Ovary (tissue), 9 donors: ENCODE data around the gene NLN. TPM values are rescaled to one million over a fixed set of nuclear protein-coding genes. Genes with fewer than 3 reads are reported as not detected.

Experiments used
- DNase-seq, 5 donors: peaks; one replicate each; pipeline ENCODE4 v3.0.0-alpha.2; 2019 to 2020
- H3K27ac ChIP-seq, 2 donors: fragments of 200-600 bp; one replicate each; pipeline versions ENCODE4 v1.5.1 to v1.8.0; 2019 to 2022
- H3K27me3 ChIP-seq: fragments of 200-600 bp; one replicate; pipeline ENCODE4 v1.8.0; 2022
- H3K36me3 ChIP-seq: fragments of 200-600 bp; sonication (generic); one replicate; pipeline ENCODE4 v1.5.1; 2019
- H3K4me1 ChIP-seq: one replicate; pipeline ENCODE4 v1.8.1; 2013; ENCODE audit warnings: mild to moderate bottlenecking, moderate library complexity; ENCODE audit not compliant: insufficient read depth
- H3K4me3 ChIP-seq: fragments of 200-600 bp; sonication (generic); one replicate; pipeline ENCODE4 v1.5.1; 2017
- H3K9me3 ChIP-seq, 2 donors: fragments of 200-600 bp in 1 of 2; sonication (generic) in 1 of 2; one replicate each; pipeline versions ENCODE4 v1.5.1 to v1.8.1; 2013 to 2019; ENCODE audit warnings: mild to moderate bottlenecking in 1 of 2, moderate library complexity in 1 of 2
- EP300 ChIP-seq: sonication (generic); formaldehyde crosslinking; IDR thresholded peaks from one replicate; pipeline ENCODE4 v1.6.1; 2017; ENCODE audit warnings: antibody characterized with exemption
- POLR2A ChIP-seq: fragments of 450-650 bp; IDR thresholded peaks from one replicate; pipeline ENCODE4 v1.6.1; 2017; ENCODE audit warnings: antibody characterized with exemption, mild to moderate bottlenecking, moderate library complexity
- WGBS, 3 donors: extraction: QIAGEN DNeasy Blood & Tissue Kit in 1 of 3; methylation state at CpG; one replicate each; pipeline versions ENCODE4 v1.1.5 to v1.1.7; 2013 to 2017; 5-methylcytosine and 5-hydroxymethylcytosine counted together
- intact Hi-C, 4 donors: fragments of 100-400 bp; cut with DNase I; formaldehyde crosslinking; loops; one replicate each; pipeline versions ENCODE4 v1.11.0 to v1.15.1; 2022 to 2023
- polyA plus RNA-seq, 2 donors: library from polyadenylated mRNA; stranded (reverse); fragments of 200-250 nt in 1 of 2; fragments of 350-450 nt in 1 of 2; fragmentation: Illumina TruSeq in 1 of 2; extraction: RNeasy Lipid Tissue Mini Kit (QIAGEN cat#74804) in 1 of 2; gene quantifications; one replicate each; pipeline ENCODE4 v1.2.3, GENCODE V29; 2013 to 2014
- total RNA-seq, 7 donors: library from RNA; depleted of rRNA in 2 of 7; stranded (reverse); fragments of >200 nt in 2 of 7; fragmentation: NEBNext Ultra II Directional in 3 of 7; extraction: Animal tissue kit (Norgen Biotek cat#: 25700) in 3 of 7; gene quantifications; one replicate each; pipeline versions ENCODE4 v1.1.0 to v1.2.4, GENCODE V29; 2016 to 2023
- TF ChIP-seq, protein P1 (sequence below), 3 donors: fragments of 450-650 bp in 2 of 3; fragments of 200-600 bp in 1 of 3; IDR thresholded peaks; one replicate each; pipeline versions ENCODE4 v1.5.1 to v1.8.0; 2016 to 2022; ENCODE audit warnings: antibody characterized with exemption in 3 of 3, mild to moderate bottlenecking in 1 of 3
- donor health status: DM: no; HTN: no; CAD: no; lungs with moderate emphysema.
- donor health status: DM: no; HTN: no; CAD: no.
- donor health status: Bipolar disorder and iron deficiency.
- donor health status: DM: yes; HTN: yes; CAD: no.
- donor health status: DM: no; HTN: no; CAD: no.
- donor health status: DM: yes; HTN: yes; CAD: no.

NLN gene
- total and polyA plus RNA-seq, 9 donors: 2.3 to 16.3 (median 8.2) TPM

DNA sequence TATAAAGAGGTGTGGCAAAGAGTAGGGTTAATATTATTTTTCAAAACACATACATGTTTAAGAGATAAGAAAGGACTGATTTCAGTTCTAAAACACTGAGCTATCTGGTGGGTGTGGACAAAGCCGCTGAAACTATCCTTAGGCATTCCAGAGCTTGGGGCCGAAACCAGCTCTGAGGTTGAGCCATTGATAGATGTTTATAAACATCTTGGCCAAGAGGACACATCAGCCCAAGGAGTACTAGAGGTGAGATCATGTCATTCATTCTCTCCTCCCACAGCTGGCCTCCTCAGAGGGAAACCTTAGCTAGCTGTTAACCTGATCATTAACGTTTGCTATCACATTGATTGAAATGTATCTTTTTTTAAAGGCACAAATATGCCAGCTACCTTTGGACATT is 89.9 kb downstream of the NLN start:
- Histone ChIP-seq H3K27ac (no peak overlapping the region), H3K9me3 (no peaks in the 10 kb centered on the region), H3K4me3 (no peak overlapping the region), H3K36me3 (no peaks in the 10 kb centered on the region), H3K27me3 (no peaks in the 10 kb centered on the region), H3K4me1 (peaks cover 4% of the 10 kb centered on the region)
- no peak for DNase-seq
- intact Hi-C loops: no loop called here
- TF ChIP-seq, protein P1, sequence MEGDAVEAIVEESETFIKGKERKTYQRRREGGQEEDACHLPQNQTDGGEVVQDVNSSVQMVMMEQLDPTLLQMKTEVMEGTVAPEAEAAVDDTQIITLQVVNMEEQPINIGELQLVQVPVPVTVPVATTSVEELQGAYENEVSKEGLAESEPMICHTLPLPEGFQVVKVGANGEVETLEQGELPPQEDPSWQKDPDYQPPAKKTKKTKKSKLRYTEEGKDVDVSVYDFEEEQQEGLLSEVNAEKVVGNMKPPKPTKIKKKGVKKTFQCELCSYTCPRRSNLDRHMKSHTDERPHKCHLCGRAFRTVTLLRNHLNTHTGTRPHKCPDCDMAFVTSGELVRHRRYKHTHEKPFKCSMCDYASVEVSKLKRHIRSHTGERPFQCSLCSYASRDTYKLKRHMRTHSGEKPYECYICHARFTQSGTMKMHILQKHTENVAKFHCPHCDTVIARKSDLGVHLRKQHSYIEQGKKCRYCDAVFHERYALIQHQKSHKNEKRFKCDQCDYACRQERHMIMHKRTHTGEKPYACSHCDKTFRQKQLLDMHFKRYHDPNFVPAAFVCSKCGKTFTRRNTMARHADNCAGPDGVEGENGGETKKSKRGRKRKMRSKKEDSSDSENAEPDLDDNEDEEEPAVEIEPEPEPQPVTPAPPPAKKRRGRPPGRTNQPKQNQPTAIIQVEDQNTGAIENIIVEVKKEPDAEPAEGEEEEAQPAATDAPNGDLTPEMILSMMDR (IDR thresholded peaks at IDR 0.05): no peak
- 22 to 56% (median 25%) methylated on average over 3 of the region's 3 CpGs for WGBS, 3 donors

GRCh38 chr5:65812648-65813047 is 90.6 kb downstream of the NLN start:
- Histone ChIP-seq H3K9me3 (no peaks in the 10 kb centered on the region), H3K27me3 (no peaks in the 10 kb centered on the region), H3K36me3 (no peaks in the 10 kb centered on the region), H3K4me3 (no peak overlapping the region), H3K4me1 (peaks cover 4% of the 10 kb centered on the region), H3K27ac (no peak overlapping the region)
- no peak for DNase-seq
- WGBS, 3 donors: 88 to 95% (median 94%) methylated on average over 2 of the region's 2 CpGs
- TF ChIP-seq POLR2A: no peak
- TF ChIP-seq, protein P1 (IDR thresholded peaks at IDR 0.05): no peak
- no peak for TF ChIP-seq EP300
- intact Hi-C loops: no loop called here

DNA sequence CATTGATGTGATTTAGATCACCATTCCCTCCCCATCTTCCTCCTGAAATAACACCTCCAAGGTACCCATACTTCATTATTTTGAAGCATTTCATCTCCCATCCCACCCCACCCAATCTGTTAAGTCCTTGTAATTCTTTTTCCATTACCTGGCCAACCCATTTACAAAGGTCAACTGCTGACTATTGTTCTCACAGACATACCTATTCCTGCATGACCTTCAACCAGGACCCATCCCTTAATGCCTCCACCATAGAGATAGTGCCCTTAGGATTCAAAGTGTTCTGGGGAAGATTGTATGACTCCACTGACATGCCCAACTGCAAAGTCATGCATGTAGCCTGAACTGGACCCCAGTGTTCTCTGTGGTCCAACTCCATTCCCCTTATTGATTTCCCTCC is 91.2 kb downstream of the NLN start:
- H3K27ac ChIP-seq: no peak overlapping the region
- H3K9me3 ChIP-seq: no peaks in the 10 kb centered on the region
- peaks cover 3% of the 10 kb centered on the region for H3K4me1 ChIP-seq
- H3K27me3 ChIP-seq: no peaks in the 10 kb centered on the region
- intact Hi-C loops: no loop called here
- no peaks in the 10 kb centered on the region for H3K36me3 ChIP-seq
- DNase-seq: no peak
- TF ChIP-seq POLR2A (no peak), EP300 (no peak)
- TF ChIP-seq, protein P1 (IDR thresholded peaks at IDR 0.05): no peak
- no peak overlapping the region for H3K4me3 ChIP-seq

DNA sequence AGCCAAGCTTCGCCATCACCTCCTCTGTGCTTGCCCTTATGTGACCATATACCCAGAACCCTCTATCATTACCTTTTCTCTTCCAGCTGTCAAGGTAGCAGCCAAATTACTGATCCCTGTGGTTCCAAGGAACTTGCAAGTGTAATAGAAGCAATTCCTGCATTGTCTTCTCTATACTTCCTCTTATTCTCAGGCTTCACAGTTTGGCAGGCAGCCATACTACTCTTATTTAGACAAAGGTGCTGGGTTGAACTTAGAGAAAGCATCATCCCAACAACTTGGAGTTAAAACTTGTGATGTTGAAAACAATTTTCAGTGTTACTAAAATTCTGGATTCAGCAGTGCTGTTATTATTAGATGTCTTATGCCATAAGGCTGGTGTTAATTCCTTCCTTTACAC is 93.2 kb downstream of the NLN start:
- H3K9me3 ChIP-seq: no peaks in the 10 kb centered on the region
- no peak for DNase-seq
- intact Hi-C loops: no loop called here
- TF ChIP-seq EP300 (no peak), POLR2A (no peak)
- TF ChIP-seq, protein P1 (IDR thresholded peaks at IDR 0.05): no peak
- WGBS, 3 donors: 94 to 100% (median 95%) methylated on average over 1 of the region's 1 CpG
- H3K36me3 ChIP-seq: no peaks in the 10 kb centered on the region
- H3K27ac ChIP-seq: no peak overlapping the region
- H3K4me3 ChIP-seq: no peak overlapping the region
- H3K4me1 ChIP-seq: peaks cover 3% of the 10 kb centered on the region
- H3K27me3 ChIP-seq: no peaks in the 10 kb centered on the region

GRCh38 chr5:65816729-65817128 is 94.7 kb downstream of the NLN start:
- H3K4me1 ChIP-seq: no peaks in the 10 kb centered on the region
- no peak overlapping the region for H3K4me3 ChIP-seq
- H3K27me3 ChIP-seq: no peaks in the 10 kb centered on the region
- H3K9me3 ChIP-seq: no peaks in the 10 kb centered on the region
- no peak for DNase-seq
- TF ChIP-seq POLR2A: no peak
- 92 to 97% (median 97%) methylated on average over 2 of the region's 2 CpGs for WGBS, 3 donors
- no peak overlapping the region for H3K27ac ChIP-seq
- intact Hi-C loops: no loop called here
- H3K36me3 ChIP-seq: no peaks in the 10 kb centered on the region
